Stimulated activated CD8-positive, alpha-beta memory T cell treated with anti-CD3 and anti-CD28 coated beads, Interleukin-12 subunit alpha, Interleukin-12 subunit beta, amount 100 ng/mL, for 24 hours (primary cell): ENCODE measurements around the gene NPR1.

Experiments
- DNase-seq: peaks from one replicate; pipeline ENCODE4 v3.0.0-alpha.2; 2020; ENCODE audit errors: extremely low read depth

Gene NPR1

GRCh38 chr1:153727463-153728304, 49.2 kb downstream of the NPR1 start, which contains the start of gene INTS3:
TSS of gene INTS3 (plus strand) at chr1:153728050. CDS start at chr1:153728635, 585 bp downstream.
- DNase-seq, result peak; percentile 95

DNA sequence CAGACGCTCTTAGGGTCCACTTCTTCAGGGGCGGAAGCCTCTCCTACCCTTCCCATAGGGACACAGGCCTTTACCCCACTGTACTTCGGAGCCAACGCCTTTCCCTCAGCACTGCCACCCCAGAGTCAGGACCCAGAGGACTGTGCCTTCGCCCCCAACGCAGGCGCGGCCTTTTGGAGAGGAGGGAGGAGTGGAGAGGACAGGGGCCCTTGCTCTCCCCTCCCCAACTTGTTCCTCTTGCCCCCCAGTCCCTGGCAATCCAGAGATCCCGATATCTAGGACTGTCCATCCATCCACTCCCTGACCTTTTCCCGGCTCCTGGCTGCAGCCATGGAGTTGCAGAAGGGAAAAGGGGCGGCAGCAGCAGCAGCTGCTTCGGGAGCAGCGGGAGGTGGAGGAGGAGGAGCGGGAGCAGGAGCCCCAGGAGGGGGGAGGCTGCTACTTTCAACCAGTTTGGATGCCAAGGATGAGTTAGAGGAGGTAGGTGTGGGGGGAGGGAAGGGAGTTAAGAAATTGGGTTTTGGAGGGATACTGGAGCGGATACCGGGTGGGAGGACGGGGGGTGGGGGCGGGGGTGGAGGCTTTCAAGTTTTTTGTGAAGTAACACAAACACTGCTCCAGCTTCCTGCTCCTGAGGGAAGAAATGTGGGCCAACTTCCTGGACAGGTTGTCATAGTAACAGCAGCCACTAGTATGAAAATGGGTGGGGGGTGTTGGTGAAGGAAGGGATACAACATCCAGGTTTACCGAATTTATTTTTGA, 50.0 kb downstream of the NPR1 start:
- no peak for DNase-seq

- DNase-seq, result no peak
Observed at GRCh38 chr1:153730468-153730988, 52.0 kb downstream of the NPR1 start.

- DNase-seq, result no peak
Observed at GRCh38 chr1:153733970-153734369, 55.5 kb downstream of the NPR1 start.

DNA sequence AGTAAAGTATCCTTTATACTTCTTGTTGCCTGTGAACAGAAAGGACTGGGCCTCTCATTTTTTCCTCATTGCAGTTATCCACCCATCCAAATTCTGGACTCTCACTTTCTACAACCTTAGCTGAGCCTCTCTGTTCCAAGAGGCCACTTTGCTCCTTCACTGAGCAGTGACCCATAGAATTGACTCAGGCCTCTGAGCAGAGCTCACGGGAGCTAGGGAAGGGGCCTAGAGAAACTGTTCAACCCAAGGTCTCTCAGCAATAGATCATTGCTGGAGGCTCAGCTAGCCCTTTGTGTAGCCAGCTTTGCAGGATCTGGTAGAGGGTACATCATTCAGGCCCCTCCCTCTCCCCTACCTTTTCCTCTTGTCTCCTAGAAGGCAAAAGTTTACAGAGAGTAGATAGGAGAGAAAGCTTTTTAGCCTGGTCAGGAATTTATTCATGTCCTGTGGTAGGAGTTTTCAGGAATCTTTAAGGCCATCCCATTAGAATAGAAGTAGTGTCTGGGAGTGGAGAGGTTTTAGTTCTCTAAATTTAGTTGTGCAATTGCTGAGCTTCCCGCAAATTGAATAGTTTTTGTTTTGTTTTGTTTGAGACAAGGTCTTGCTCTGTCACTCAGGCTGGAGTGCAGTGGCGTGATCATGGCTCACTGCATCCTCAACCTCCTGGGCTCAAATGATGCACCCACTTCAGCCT, 56.1 kb downstream of the NPR1 start:
- DNase-seq, result no peak

GRCh38 chr1:153735090-153735420, 56.6 kb downstream of the NPR1 start:
- DNase-seq, result no peak

GRCh38 chr1:153741986-153742385, 63.5 kb downstream of the NPR1 start:
- DNase-seq, result no peak

GRCh38 chr1:153742411-153743142, 64.1 kb downstream of the NPR1 start:
- DNase-seq, result no peak
